Epithelial cell of esophagus (primary cell): Measurements from ENCODE around the gene DTNBP1.

ENCODE experiments used
- DNase-seq: peaks from one replicate; pipeline ENCODE4 v3.0.0; 2010; ENCODE audit warnings: low read depth
- H3K4me3 ChIP-seq: 2 replicates; pipeline ENCODE4 v1.5.1; 2011; ENCODE audit warnings: mild to moderate bottlenecking, low read length, control low read depth
- TF ChIP-seq, protein P1 (sequence below): IDR thresholded peaks from 2 replicates; pipeline ENCODE4 v1.5.1; 2011; ENCODE audit warnings: low read depth, mild to moderate bottlenecking, low read length, control low read depth, inconsistent platforms; ENCODE audit not compliant: insufficient read depth; ENCODE audit errors: missing control alignments

The DTNBP1 gene, protein sequence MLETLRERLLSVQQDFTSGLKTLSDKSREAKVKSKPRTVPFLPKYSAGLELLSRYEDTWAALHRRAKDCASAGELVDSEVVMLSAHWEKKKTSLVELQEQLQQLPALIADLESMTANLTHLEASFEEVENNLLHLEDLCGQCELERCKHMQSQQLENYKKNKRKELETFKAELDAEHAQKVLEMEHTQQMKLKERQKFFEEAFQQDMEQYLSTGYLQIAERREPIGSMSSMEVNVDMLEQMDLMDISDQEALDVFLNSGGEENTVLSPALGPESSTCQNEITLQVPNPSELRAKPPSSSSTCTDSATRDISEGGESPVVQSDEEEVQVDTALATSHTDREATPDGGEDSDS

GRCh38 chr6:15662326-15663129 is at the start of gene DTNBP1:
TSS of gene DTNBP1 (minus strand) at chr6:15663028. CDS start at chr6:15662869, 159 bp downstream.
- DNase-seq = peak; percentile 68
- TF ChIP-seq, protein P1, sequence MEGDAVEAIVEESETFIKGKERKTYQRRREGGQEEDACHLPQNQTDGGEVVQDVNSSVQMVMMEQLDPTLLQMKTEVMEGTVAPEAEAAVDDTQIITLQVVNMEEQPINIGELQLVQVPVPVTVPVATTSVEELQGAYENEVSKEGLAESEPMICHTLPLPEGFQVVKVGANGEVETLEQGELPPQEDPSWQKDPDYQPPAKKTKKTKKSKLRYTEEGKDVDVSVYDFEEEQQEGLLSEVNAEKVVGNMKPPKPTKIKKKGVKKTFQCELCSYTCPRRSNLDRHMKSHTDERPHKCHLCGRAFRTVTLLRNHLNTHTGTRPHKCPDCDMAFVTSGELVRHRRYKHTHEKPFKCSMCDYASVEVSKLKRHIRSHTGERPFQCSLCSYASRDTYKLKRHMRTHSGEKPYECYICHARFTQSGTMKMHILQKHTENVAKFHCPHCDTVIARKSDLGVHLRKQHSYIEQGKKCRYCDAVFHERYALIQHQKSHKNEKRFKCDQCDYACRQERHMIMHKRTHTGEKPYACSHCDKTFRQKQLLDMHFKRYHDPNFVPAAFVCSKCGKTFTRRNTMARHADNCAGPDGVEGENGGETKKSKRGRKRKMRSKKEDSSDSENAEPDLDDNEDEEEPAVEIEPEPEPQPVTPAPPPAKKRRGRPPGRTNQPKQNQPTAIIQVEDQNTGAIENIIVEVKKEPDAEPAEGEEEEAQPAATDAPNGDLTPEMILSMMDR = no peak

DNA sequence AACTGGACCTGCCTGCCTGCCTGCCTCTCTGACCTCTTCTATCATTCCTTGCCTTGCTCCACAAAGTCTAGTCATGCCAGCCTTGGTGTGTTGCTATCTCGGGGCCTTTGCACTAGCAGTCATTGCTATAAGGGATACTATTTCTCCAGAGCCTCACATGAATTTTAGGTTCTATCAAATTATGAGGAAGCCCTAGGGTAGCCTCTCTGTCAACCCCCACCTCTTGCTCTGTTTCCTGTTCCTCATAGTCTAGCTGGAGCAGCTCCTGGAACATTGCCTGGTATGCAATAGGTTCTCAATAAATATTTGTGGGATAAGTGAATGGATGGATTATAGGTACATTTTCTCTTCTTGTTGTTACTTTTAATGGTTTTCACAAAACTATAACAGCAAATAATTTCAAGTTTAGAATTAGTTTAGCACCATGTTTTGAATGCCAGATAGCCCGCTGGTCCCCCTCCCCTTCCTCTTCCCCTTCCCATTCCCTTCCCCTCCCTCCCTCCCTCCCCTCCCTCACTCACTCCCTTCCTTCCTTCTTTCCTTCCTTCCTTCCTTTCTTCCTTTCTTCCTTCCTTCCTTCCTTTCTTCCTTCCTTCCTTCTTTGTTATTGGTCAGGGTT is 46.9 kb upstream of the DTNBP1 start:
- H3K4me3 ChIP-seq = no peak overlapping the region
- TF ChIP-seq, protein P1 = no peak
- DNase-seq = no peak

More at GRCh38 chr6:15662326-15663129, at the start of gene DTNBP1:
- H3K4me3 ChIP-seq = peak within 1 kb of the TSS; percentile 66

DNA sequence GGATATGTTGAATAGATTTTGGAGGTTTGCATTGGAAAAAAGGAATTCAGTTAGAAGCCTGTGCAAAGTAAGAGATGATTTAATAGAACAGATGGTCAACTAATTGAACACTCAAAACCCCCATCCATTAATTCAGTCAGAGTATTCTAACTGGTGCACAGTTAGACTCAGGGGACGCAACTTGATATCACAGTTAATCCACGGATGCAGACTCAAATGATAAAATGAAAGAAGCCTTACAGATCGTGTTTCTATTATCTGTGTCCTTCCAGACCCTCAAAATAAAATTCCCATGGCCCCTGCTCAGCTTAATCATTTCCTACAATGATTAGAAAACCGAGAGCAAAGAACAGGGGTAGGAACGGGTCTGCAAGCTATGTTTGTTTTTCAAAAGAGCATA is 45.4 kb upstream of the DTNBP1 start:
- TF ChIP-seq, protein P1 = no peak
- DNase-seq = no peak

GRCh38 chr6:15705981-15706380 is 43.2 kb upstream of the DTNBP1 start:
- no peak overlapping the region for H3K4me3 ChIP-seq
- TF ChIP-seq, protein P1 = no peak
- no peak for DNase-seq

More for the DNA sequence above, 45.4 kb upstream of the DTNBP1 start:
- no peak overlapping the region for H3K4me3 ChIP-seq

GRCh38 chr6:15698471-15698870 is 35.6 kb upstream of the DTNBP1 start:
- no peak overlapping the region for H3K4me3 ChIP-seq
- TF ChIP-seq, protein P1 = no peak
- DNase-seq = no peak

DNA sequence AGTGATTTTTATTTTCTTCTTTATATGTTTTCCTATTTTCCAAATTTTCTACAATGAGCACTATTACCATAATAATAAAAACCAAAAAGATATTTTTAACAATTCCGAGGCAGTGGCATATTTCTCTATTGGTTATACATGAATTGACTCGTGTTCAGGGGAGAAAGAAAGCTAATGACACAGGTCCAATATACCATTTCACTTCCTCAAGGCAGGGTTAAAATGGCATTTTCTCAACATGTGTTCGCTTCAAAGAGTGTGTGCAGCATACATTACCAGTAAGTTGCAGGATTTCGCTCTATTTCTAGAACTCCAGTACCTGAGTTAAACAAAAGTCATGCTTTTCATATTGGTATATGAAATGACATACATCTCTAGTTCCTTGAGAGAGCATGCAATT is 35.1 kb upstream of the DTNBP1 start:
- DNase-seq = no peak
- H3K4me3 ChIP-seq = no peak overlapping the region
- TF ChIP-seq, protein P1 = no peak
